Mesenchymal stem cell (in vitro differentiated cells and primary cell): ENCODE results near the gene TDP2.
"Not testable (repeated sequence)": the region's sequence is repeated elsewhere in the genome, so short reads cannot be mapped to it uniquely, and the experiment has no call there.

ENCODE experiments used
- DNase-seq: peaks from one replicate; pipeline ENCODE4 v3.0.0-alpha.2; 2013
- H2AFZ ChIP-seq: one replicate; pipeline ENCODE4 v1.6.1; 2013; ENCODE audit warnings: low read depth, mild to moderate bottlenecking, control low read depth, inconsistent platforms, low read length, moderate library complexity
- H2AK5ac ChIP-seq: 2 replicates; pipeline ENCODE4 v1.6.1; 2013; ENCODE audit warnings: low read length, moderate library complexity, mild to moderate bottlenecking, inconsistent platforms; ENCODE audit not compliant: severe bottlenecking
- H2BK120ac ChIP-seq: one replicate; pipeline ENCODE4 v1.6.1; 2013; ENCODE audit warnings: low read depth, mild to moderate bottlenecking, inconsistent platforms, low read length, moderate library complexity
- H2BK12ac ChIP-seq, 2 experiments: one replicate each; pipeline ENCODE4 v1.6.1; 2013; ENCODE audit warnings: inconsistent platforms in 2 of 2, low read length in 2 of 2, mild to moderate bottlenecking in 2 of 2, moderate library complexity in 2 of 2, control low read depth in 1 of 2
- H2BK15ac ChIP-seq: one replicate; pipeline ENCODE4 v1.6.1; 2013; ENCODE audit warnings: mild to moderate bottlenecking, low read depth, inconsistent platforms; ENCODE audit not compliant: poor library complexity, severe bottlenecking
- H2BK5ac ChIP-seq: 2 replicates; pipeline ENCODE4 v1.6.1; 2013; ENCODE audit warnings: low read depth, mild to moderate bottlenecking, low read length, control low read depth, inconsistent platforms; ENCODE audit not compliant: poor library complexity, severe bottlenecking
- H3K14ac ChIP-seq, 2 experiments: one replicate each; pipeline ENCODE4 v1.6.1; 2013; ENCODE audit warnings: inconsistent platforms in 2 of 2, low read length in 2 of 2, control low read depth in 1 of 2, mild to moderate bottlenecking in 1 of 2, moderate library complexity in 1 of 2
- H3K18ac ChIP-seq, 2 experiments: one replicate each; pipeline ENCODE4 v1.6.1; 2013; ENCODE audit warnings: inconsistent platforms in 2 of 2, low read length in 2 of 2, control low read depth in 1 of 2, low read depth in 1 of 2, mild to moderate bottlenecking in 1 of 2
- H3K23ac ChIP-seq, 2 experiments: one replicate each; pipeline ENCODE4 v1.6.1; 2013; ENCODE audit warnings: inconsistent platforms in 2 of 2, low read length in 2 of 2, mild to moderate bottlenecking in 2 of 2, moderate library complexity in 2 of 2, control low read depth in 1 of 2
- H3K27ac ChIP-seq: 2 replicates; pipeline ENCODE4 v1.5.1; 2013; ENCODE audit warnings: mild to moderate bottlenecking, moderate library complexity, low read length, control low read depth, inconsistent platforms; ENCODE audit not compliant: poor library complexity, severe bottlenecking
- H3K27me3 ChIP-seq, 2 experiments: 2 replicates each; pipeline versions ENCODE4 v1.6.1 to v1.7.0; 2013; ENCODE audit warnings: low read length in 2 of 2, mild to moderate bottlenecking in 2 of 2, moderate library complexity in 2 of 2, control low read depth in 1 of 2, inconsistent platforms in 1 of 2; ENCODE audit not compliant: control insufficient read depth in 1 of 2, insufficient read depth in 1 of 2
- H3K36me3 ChIP-seq, 2 experiments: 2 replicates each; pipeline versions ENCODE4 v1.6.1 to v1.7.0; 2013; ENCODE audit warnings: low read length in 2 of 2, control low read depth in 1 of 2, inconsistent platforms in 1 of 2, low read depth in 1 of 2, mild to moderate bottlenecking in 1 of 2; ENCODE audit not compliant: insufficient read depth in 2 of 2, control insufficient read depth in 1 of 2
- H3K4ac ChIP-seq, 2 experiments: one replicate each; pipeline ENCODE4 v1.6.1; 2013; ENCODE audit warnings: inconsistent platforms in 2 of 2, low read length in 2 of 2, mild to moderate bottlenecking in 2 of 2, moderate library complexity in 2 of 2, control low read depth in 1 of 2, low read depth in 1 of 2
- H3K4me1 ChIP-seq: 2 replicates; pipeline ENCODE4 v1.6.1; 2013; ENCODE audit warnings: low read depth, low read length, control low read depth; ENCODE audit not compliant: control insufficient read depth, insufficient read depth
- H3K4me2 ChIP-seq: 2 replicates; pipeline ENCODE4 v1.6.1; 2013; ENCODE audit warnings: low read length, mild to moderate bottlenecking, inconsistent platforms; ENCODE audit not compliant: poor library complexity, severe bottlenecking
- H3K4me3 ChIP-seq, 2 experiments: 2 replicates each; pipeline versions ENCODE4 v1.5.1 to v1.7.0; 2013; ENCODE audit warnings: low read length in 2 of 2, mild to moderate bottlenecking in 2 of 2, control low read depth in 1 of 2, low read depth in 1 of 2; ENCODE audit not compliant: insufficient read depth in 1 of 2
- H3K79me1 ChIP-seq: replicated peaks from 2 replicates; pipeline ENCODE4 v1.6.1; 2013; ENCODE audit warnings: mild to moderate bottlenecking, control low read depth, low read length, inconsistent platforms; ENCODE audit not compliant: poor library complexity, severe bottlenecking
- H3K9ac ChIP-seq: 2 replicates; pipeline ENCODE4 v1.7.0; 2013; ENCODE audit warnings: mild to moderate bottlenecking, low read length, moderate library complexity
- H3K9me3 ChIP-seq: 2 replicates; pipeline ENCODE4 v1.7.0; 2013; ENCODE audit warnings: mild to moderate bottlenecking, low read length; ENCODE audit not compliant: control insufficient read depth
- H4K8ac ChIP-seq: one replicate; pipeline ENCODE4 v1.6.1; 2013; ENCODE audit warnings: inconsistent platforms, mild to moderate bottlenecking, low read length, moderate library complexity
- H4K91ac ChIP-seq: one replicate; pipeline ENCODE4 v1.6.1; 2013; ENCODE audit warnings: mild to moderate bottlenecking, low read length, inconsistent platforms
- WGBS: methylation state at CpG from one replicate; pipeline ENCODE4 v1.1.7; 2013; ENCODE audit warnings: mixed read lengths; 5-methylcytosine and 5-hydroxymethylcytosine counted together

TDP2 gene

DNA sequence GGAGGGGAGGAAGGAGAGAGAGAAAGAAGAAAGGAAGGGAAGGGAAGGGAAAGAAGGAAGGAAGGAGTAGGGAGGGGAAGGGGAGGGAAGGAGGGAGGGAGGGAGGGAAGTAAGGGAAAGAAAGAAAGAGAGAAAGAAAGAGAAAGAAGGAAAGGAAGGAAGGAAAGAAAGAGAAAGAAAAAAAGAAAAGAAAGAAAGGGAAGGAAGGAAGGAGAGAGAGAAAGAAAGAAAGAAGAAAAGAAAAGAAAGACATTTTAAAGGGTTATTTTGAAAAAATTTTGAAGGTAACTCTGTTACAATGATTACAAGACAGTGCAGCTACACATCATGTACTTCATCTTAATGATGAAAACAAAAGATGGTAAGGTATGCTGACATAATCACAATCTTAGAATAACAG, 24.6 kb downstream of the TDP2 start:
- Histone ChIP-seq H3K27ac (no peak overlapping the region), H3K9ac (no peak overlapping the region), H3K18ac (no peak overlapping the region), H4K91ac (no peak overlapping the region), H3K27me3 (peaks cover 0 to 4% of the 10 kb centered on the region in 2 experiments), H3K14ac (no peak overlapping the region), H3K4me2 (no peak overlapping the region), H2BK5ac (no peak overlapping the region), H3K4me1 (peaks cover 9% of the 10 kb centered on the region), H3K36me3 (no peaks in the 10 kb centered on the region), H4K8ac (no peak overlapping the region), H2AK5ac (no peak overlapping the region), H2AFZ (no peak overlapping the region), H2BK12ac (no peak overlapping the region), H2BK120ac (no peak overlapping the region), H3K4me3 (no peak overlapping the region), H3K9me3 (no peaks in the 10 kb centered on the region), H2BK15ac (no peak overlapping the region), H3K23ac (no peak overlapping the region), H3K79me1 (no peaks in the 10 kb centered on the region), H3K4ac (no peak overlapping the region)
- DNase-seq, result no peak

DNA sequence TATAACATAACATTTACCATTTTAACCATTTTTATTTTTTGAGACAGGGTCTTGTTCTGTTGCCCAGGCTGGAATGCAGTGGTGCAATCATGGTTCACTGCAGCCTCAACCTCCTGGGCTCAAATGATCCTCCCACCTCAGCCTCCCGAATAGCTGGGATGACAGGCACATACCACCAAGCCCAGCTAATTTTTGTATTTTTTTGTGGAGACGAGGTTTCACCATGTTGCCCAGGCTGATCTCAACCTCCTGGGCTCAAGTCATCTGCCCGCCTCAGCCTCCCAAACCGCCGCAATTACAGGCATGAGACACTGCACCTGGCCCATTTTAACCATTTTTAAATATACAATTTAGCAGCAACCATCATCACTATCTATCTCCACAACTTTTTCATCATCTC, 26.1 kb downstream of the TDP2 start:
- H4K91ac ChIP-seq, H3K4me1 ChIP-seq, H2AFZ ChIP-seq, DNase-seq, H3K27me3 ChIP-seq, H3K4ac ChIP-seq, H4K8ac ChIP-seq, H3K79me1 ChIP-seq, H3K14ac ChIP-seq, H2BK5ac ChIP-seq, H2BK120ac ChIP-seq, H2AK5ac ChIP-seq, H3K9me3 ChIP-seq, H3K18ac ChIP-seq, H2BK12ac ChIP-seq, H3K4me3 ChIP-seq, H3K4me2 ChIP-seq, H2BK15ac ChIP-seq, H3K9ac ChIP-seq, H3K36me3 ChIP-seq, H3K23ac ChIP-seq, H3K27ac ChIP-seq: not testable (repeated sequence)
- 91% methylated on average over 5 of the region's 5 CpGs for WGBS

DNA sequence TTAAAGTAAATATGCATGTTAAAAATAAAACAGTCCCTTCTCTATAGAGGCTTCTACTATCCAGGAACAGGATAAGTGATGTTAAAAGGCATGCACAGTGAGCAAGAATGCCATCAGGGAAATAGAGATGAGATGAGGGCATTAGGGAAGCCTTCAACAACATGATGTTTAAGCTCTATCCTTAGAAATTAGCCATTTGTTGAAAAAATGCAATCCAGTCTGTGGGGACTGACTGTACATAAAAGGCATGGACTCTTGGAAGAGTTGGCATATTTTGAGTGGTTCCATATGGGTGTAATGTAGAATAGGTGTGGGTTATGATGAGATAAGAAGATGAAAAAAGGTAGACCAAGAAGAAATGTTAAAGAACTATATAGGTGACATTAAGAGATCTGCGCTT, 26.5 kb downstream of the TDP2 start:
- Histone ChIP-seq H3K79me1 (no peaks in the 10 kb centered on the region), H3K27ac (no peak overlapping the region), H2BK15ac (no peak overlapping the region), H3K4me3 (no peak overlapping the region), H4K8ac (no peak overlapping the region), H3K4ac (no peak overlapping the region), H2BK5ac (no peak overlapping the region), H3K18ac (no peak overlapping the region), H2BK120ac (no peak overlapping the region), H2AFZ (no peak overlapping the region), H3K4me2 (no peak overlapping the region), H3K9ac (no peak overlapping the region), H3K23ac (no peak overlapping the region), H3K27me3 (peaks cover 0 to 4% of the 10 kb centered on the region in 2 experiments), H3K36me3 (no peaks in the 10 kb centered on the region), H2BK12ac (no peak overlapping the region), H3K4me1 (no peaks in the 10 kb centered on the region), H3K9me3 (peaks cover 4% of the 10 kb centered on the region), H4K91ac (no peak overlapping the region), H2AK5ac (no peak overlapping the region), H3K14ac (no peak overlapping the region)
- DNase-seq, result no peak
- WGBS, result 100% methylated on average over 1 of the region's 1 CpG

DNA sequence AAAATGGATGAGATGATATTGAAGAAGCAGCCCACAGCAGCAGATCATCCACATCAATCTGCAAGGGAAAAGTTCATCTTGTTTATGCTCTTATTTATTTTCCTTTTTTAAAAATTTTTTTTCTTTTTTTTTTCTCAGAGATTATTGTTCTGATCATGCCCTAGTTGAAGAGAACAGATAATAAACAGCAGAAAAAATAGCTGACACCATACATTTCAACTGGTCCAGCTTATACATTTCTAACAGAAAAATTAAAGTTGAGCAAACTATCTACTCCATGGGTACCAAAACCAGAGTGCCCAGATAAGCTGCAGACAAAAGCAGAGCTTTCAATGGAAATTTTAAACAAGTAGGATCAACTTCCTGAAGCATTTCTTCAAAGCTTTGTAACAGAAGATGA, 30.0 kb downstream of the TDP2 start:
- Histone ChIP-seq H2AFZ (no peak overlapping the region), H2BK5ac (no peak overlapping the region), H3K4me1 (no peaks in the 10 kb centered on the region), H3K36me3 (no peaks in the 10 kb centered on the region), H3K27me3 (no peaks in the 10 kb centered on the region), H2BK12ac (no peak overlapping the region), H4K91ac (no peak overlapping the region), H3K4me3 (no peak overlapping the region), H2BK120ac (no peak overlapping the region), H3K4me2 (no peak overlapping the region), H3K9me3 (peaks cover 4% of the 10 kb centered on the region), H3K23ac (no peak overlapping the region), H3K4ac (no peak overlapping the region), H2BK15ac (no peak overlapping the region), H3K27ac (no peak overlapping the region), H3K9ac (no peak overlapping the region), H3K79me1 (no peaks in the 10 kb centered on the region), H2AK5ac (no peak overlapping the region), H3K14ac (no peak overlapping the region), H4K8ac (no peak overlapping the region), H3K18ac (no peak overlapping the region)
- DNase-seq, result no peak
